Measurements from ENCODE around the gene CUL1. TPM values are rescaled to one million over a fixed set of nuclear protein-coding genes. Genes with fewer than 3 reads are reported as not detected.

Gene CUL1
- total RNA-seq, 1 donor from 2014 or later = 56.9 TPM

DNA sequence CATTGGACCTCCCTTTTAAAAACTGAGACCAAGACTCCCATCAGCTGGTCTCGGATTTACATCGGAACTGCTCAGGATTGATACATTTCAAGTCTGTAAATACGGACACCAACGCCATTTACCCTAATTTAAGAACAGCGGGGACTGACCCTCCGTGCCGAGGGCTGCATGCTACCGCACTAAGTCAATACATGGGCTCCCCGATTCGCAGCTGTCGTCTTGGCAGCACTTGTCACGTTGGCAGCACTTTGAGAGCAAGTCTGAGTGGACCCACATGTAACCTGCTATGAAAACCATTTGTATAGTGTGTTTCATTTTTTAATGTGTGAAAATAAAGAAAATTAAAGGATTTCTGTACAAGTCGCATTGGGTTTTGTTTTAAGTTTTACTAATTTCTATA, 102.0 kb downstream of the CUL1 start:
- Mint-ChIP-seq H3K9me3 (no peaks in the 10 kb centered on the region), H3K36me3 (ENCODE audit: low read depth) (peaks cover 75% of the 10 kb centered on the region), H3K4me3 (no peak overlapping the region), H3K27ac (no peak overlapping the region), H3K4me1 (no peaks in the 10 kb centered on the region), H3K27me3 (no peaks in the 10 kb centered on the region)
- DNase-seq (no peak), ATAC-seq (ENCODE audit: low read depth) (no peak)
- CTCF ChIA-PET = no interaction called here
- no peak for TF ChIP-seq CTCF (IDR thresholded peaks at IDR 0.05)
- intact Hi-C loops (cut with micrococcal nuclease) = no loop called here
- POLR2A ChIA-PET = no interaction called here

- POLR2A ChIA-PET = no interaction called here
- H3K27ac Mint-ChIP-seq = no peak overlapping the region
- H3K4me1 Mint-ChIP-seq = no peaks in the 10 kb centered on the region
- ATAC-seq (ENCODE audit: low read depth) (no peak), DNase-seq (no peak)
- CTCF ChIA-PET = no interaction called here
- no peak overlapping the region for H3K4me3 Mint-ChIP-seq
- H3K9me3 Mint-ChIP-seq = no peaks in the 10 kb centered on the region
- H3K36me3 Mint-ChIP-seq (ENCODE audit: low read depth) = peaks cover 76% of the 10 kb centered on the region
- TF ChIP-seq CTCF (IDR thresholded peaks at IDR 0.05) = no peak
- intact Hi-C loops (cut with micrococcal nuclease) = no loop called here
- no peaks in the 10 kb centered on the region for H3K27me3 Mint-ChIP-seq
Observed at GRCh38 chr7:148802101-148802493, 103.4 kb downstream of the CUL1 start.

GRCh38 chr7:148803094-148803493, 104.4 kb downstream of the CUL1 start:
- Mint-ChIP-seq H3K4me3 (no peak overlapping the region), H3K36me3 (ENCODE audit: low read depth) (peaks cover 74% of the 10 kb centered on the region), H3K27me3 (no peaks in the 10 kb centered on the region), H3K4me1 (no peaks in the 10 kb centered on the region), H3K27ac (no peak overlapping the region), H3K9me3 (no peaks in the 10 kb centered on the region)
- CTCF ChIA-PET = no interaction called here
- DNase-seq = no peak
- ATAC-seq (ENCODE audit: low read depth) = no peak
- no peak for TF ChIP-seq CTCF (IDR thresholded peaks at IDR 0.05)
- POLR2A ChIA-PET = no interaction called here
- intact Hi-C loops (cut with micrococcal nuclease) = no loop called here

- intact Hi-C loops (cut with micrococcal nuclease) = no loop called here
- no peak for ATAC-seq (ENCODE audit: low read depth)
Observed at GRCh38 chr7:148804343-148805235, 105.9 kb downstream of the CUL1 start.

More at GRCh38 chr7:148804343-148805235, 105.9 kb downstream of the CUL1 start:
- no peak for TF ChIP-seq CTCF (IDR thresholded peaks at IDR 0.05)
- H3K9me3 Mint-ChIP-seq = no peaks in the 10 kb centered on the region
- no peaks in the 10 kb centered on the region for H3K27me3 Mint-ChIP-seq
- H3K4me1 Mint-ChIP-seq = no peaks in the 10 kb centered on the region
- no peak for DNase-seq
- no peak overlapping the region for H3K27ac Mint-ChIP-seq
- peaks cover 70% of the 10 kb centered on the region for H3K36me3 Mint-ChIP-seq (ENCODE audit: low read depth)
- ChIA-PET POLR2A (no interaction called here), CTCF (no interaction called here)
- no peak overlapping the region for H3K4me3 Mint-ChIP-seq

Data from activated B cell treated with CpG ODN at 0.5 μM for 24 hours (primary cell).